ENCODE measurements around the gene BABAM2. TPM values are rescaled to one million over a fixed set of nuclear protein-coding genes. Genes with fewer than 3 reads are reported as not detected.

Gene BABAM2
- polyA plus RNA-seq, 1 experiment: 32.6 TPM

DNA sequence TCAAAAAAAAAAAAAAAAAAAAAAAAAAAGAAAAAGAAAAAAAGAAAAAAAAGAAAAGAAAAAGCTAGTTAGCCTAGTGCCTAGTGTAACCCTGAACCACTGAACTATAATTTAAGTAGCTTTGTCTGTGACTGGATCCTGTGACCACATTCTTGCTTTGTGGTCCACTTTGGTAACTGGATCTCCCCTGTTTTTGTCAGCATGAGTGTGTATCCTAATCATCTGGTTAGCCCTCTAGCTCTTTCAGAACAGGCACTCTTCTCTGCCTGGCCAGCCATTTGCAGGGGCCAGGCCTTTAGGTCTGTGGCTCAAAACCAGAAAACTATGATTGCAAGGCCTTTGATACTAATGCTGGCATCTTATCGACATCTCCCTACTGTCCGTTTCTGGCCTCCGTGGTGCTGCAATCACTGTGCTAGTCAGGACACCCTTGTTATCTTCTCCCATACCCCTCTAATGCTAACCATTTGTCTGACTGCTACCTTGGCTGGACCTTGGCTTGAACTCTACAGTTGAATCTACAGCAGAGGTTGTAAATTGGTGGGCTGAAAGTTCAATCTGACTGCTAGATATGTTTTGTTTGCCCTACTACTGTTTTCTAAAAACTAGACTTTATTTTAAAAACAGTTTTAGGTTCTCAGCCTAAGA, 40.8 kb upstream of the BABAM2 start:
- no peak overlapping the region for H3K4me3 ChIP-seq (ENCODE audit: low read depth, low read length)
- DNase-seq (ENCODE audit: low read depth): no peak
- no peaks in the 10 kb centered on the region for H3K27me3 ChIP-seq (ENCODE audit: control insufficient read depth, insufficient read depth, low read length)
- CTCF ChIA-PET: interaction anchor here (0.6 kb wide), 1 partner anchor 20 kb away, joined by 4 read pairs; no protein-coding TSS in a partner anchor
- TF ChIP-seq, protein P1, sequence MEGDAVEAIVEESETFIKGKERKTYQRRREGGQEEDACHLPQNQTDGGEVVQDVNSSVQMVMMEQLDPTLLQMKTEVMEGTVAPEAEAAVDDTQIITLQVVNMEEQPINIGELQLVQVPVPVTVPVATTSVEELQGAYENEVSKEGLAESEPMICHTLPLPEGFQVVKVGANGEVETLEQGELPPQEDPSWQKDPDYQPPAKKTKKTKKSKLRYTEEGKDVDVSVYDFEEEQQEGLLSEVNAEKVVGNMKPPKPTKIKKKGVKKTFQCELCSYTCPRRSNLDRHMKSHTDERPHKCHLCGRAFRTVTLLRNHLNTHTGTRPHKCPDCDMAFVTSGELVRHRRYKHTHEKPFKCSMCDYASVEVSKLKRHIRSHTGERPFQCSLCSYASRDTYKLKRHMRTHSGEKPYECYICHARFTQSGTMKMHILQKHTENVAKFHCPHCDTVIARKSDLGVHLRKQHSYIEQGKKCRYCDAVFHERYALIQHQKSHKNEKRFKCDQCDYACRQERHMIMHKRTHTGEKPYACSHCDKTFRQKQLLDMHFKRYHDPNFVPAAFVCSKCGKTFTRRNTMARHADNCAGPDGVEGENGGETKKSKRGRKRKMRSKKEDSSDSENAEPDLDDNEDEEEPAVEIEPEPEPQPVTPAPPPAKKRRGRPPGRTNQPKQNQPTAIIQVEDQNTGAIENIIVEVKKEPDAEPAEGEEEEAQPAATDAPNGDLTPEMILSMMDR (IDR thresholded peaks at IDR 0.05; ENCODE audit: insufficient read depth, low read depth, low read length): no peak
- H3K36me3 ChIP-seq (ENCODE audit: control insufficient read depth, insufficient read depth, low read length): no peaks in the 10 kb centered on the region
- POLR2A ChIA-PET: interaction anchor here (0.6 kb wide), 1 partner anchor 540 kb away, joined by 3 read pairs; no protein-coding TSS in a partner anchor

DNA sequence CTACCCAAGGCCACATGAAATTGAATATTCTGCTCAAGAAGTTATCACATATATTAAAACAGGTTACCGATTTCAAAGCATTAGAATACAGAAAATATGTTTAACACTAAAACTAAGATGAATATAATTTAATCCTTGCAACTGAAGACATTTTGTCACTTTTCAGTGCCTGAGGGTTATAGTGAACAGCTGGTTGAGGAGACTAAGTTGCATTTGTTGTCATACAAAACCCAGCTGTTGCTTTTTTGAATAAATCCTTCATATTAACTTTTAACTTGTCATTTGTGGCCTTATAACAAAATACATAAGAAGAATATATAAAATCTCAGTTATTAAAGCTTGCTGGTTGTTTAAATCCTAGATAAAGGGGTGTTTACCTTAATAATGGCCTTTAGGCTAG, 37.8 kb upstream of the BABAM2 start:
- POLR2A ChIA-PET: no interaction called here
- TF ChIP-seq, protein P1 (IDR thresholded peaks at IDR 0.05; ENCODE audit: insufficient read depth, low read depth, low read length): no peak
- CTCF ChIA-PET: interaction anchor here (1.1 kb wide), 1 partner anchor 9 kb away, joined by 3 read pairs; no protein-coding TSS in a partner anchor

DNA sequence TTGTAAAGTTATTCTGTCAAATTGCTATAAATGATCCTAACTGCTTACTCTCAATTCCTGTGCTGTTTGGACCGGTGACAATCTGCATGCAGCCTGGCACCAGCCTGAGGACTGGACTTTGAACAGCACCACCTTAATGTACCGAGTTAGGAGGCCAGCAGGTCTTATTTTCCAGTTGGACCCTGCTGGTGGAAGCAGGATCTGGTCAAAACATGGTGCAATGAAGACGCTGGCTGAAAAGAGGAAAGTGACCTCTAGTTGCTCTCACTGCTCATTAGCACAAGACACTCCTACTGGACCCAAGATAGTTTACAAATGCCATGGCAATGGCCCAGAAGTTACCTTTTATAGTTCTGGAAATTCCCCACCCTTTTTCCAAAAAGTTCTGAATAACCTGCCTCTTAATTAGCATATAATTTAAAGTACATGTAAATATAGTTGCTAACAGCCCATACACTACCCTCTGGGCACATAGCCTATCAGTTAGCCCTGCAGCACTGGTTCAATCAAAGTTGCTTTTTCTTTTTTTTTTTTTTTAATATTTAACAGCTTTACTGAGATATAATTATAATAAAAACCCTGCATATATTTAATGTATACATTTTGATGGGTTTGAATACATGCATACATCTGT, 36.2 kb upstream of the BABAM2 start:
- POLR2A ChIA-PET: no interaction called here
- no peak for DNase-seq (ENCODE audit: low read depth)
- TF ChIP-seq, protein P1 (IDR thresholded peaks at IDR 0.05; ENCODE audit: insufficient read depth, low read depth, low read length): no peak
- H3K27me3 ChIP-seq (ENCODE audit: control insufficient read depth, insufficient read depth, low read length): no peaks in the 10 kb centered on the region
- no peak overlapping the region for H3K4me3 ChIP-seq (ENCODE audit: low read depth, low read length)
- CTCF ChIA-PET: no interaction called here
- H3K36me3 ChIP-seq (ENCODE audit: control insufficient read depth, insufficient read depth, low read length): no peaks in the 10 kb centered on the region

More for the DNA sequence above, 37.8 kb upstream of the BABAM2 start:
- H3K36me3 ChIP-seq (ENCODE audit: control insufficient read depth, insufficient read depth, low read length): no peaks in the 10 kb centered on the region
- H3K4me3 ChIP-seq (ENCODE audit: low read depth, low read length): no peak overlapping the region
- no peaks in the 10 kb centered on the region for H3K27me3 ChIP-seq (ENCODE audit: control insufficient read depth, insufficient read depth, low read length)
- DNase-seq (ENCODE audit: low read depth): no peak

DNA sequence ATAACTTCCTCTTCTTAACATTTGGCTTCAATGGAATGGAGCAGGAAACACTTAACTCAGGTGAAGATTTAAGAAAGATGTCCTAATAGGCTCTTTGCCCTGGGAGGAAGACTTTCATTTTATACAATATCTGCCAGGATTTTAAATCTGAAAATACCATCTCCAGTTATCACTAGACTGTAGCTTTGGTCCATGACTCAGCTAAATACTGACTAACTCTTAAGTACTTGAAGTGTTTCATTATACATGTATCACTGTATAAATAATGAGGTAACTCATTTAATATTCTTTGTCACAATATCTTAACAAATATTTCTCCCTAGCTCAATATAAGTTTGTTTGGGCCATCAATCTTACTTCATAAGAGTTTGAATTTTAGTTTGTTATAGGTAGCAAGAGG, 35.1 kb upstream of the BABAM2 start:
- CTCF ChIA-PET: interaction anchor here (0.9 to 1.5 kb wide), 2 partner anchors 13 to 45 kb away, joined by 3 read pairs; no protein-coding TSS in a partner anchor
- peak; percentile 21 for DNase-seq (ENCODE audit: low read depth)
- TF ChIP-seq, protein P1 (IDR thresholded peaks at IDR 0.05; ENCODE audit: insufficient read depth, low read depth, low read length): no peak
- POLR2A ChIA-PET: no interaction called here
- H3K36me3 ChIP-seq (ENCODE audit: control insufficient read depth, insufficient read depth, low read length): no peaks in the 10 kb centered on the region
- H3K4me3 ChIP-seq (ENCODE audit: low read depth, low read length): no peak overlapping the region
- no peaks in the 10 kb centered on the region for H3K27me3 ChIP-seq (ENCODE audit: control insufficient read depth, insufficient read depth, low read length)

DNA sequence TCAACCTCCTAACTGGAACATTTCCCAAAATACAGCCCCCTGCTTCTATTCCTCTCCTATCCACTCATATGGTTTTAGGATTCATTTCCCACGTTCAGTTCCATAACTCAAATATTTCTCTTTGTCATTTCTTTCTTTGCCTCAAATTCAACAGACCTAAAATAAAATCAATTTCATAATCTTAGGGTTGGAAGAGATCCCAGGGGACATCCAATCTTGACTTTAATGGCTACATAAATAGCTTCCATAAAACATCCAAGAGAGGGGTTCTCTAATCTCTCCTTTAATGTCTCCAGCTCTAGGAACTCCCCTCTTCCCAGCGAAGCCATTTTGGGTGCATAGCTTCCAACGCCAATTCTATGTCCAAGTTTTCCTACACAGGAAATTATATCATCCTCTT, 34.1 kb upstream of the BABAM2 start:
- Histone ChIP-seq H3K27me3 (ENCODE audit: control insufficient read depth, insufficient read depth, low read length) (no peaks in the 10 kb centered on the region), H3K36me3 (ENCODE audit: control insufficient read depth, insufficient read depth, low read length) (no peaks in the 10 kb centered on the region), H3K4me3 (ENCODE audit: low read depth, low read length) (no peak overlapping the region)
- TF ChIP-seq, protein P1 (IDR thresholded peaks at IDR 0.05; ENCODE audit: insufficient read depth, low read depth, low read length): no peak
- DNase-seq (ENCODE audit: low read depth): no peak
- ChIA-PET POLR2A (no interaction called here), CTCF (interaction anchor here (1.5 kb wide), 1 partner anchor 46 kb away, joined by 3 read pairs; no protein-coding TSS in a partner anchor)

Data from BJ (cell line).